KOPT-K1 (cell line): Measurements from ENCODE around the gene WT1.

Experiments used
- H3K27ac ChIP-seq: fragments of 200-600 bp; sonication (generic); 2 replicates; pipeline ENCODE4 v1.5.1; 2016; ENCODE audit warnings: antibody characterized with exemption, mild to moderate bottlenecking, low read depth, low read length; ENCODE audit not compliant: poor library complexity, severe bottlenecking
- H3K36me3 ChIP-seq: fragments of 200-600 bp; sonication (generic); 2 replicates; pipeline ENCODE4 v1.5.1; 2017; ENCODE audit warnings: antibody characterized with exemption, mild to moderate bottlenecking, low read length, moderate library complexity; ENCODE audit not compliant: insufficient read depth
- H3K9me3 ChIP-seq: fragments of 200-600 bp; sonication (generic); 2 replicates; pipeline ENCODE4 v1.5.1; 2017; ENCODE audit warnings: antibody characterized with exemption, low read length, mild to moderate bottlenecking; ENCODE audit not compliant: insufficient read depth, poor library complexity, severe bottlenecking

WT1 gene

DNA sequence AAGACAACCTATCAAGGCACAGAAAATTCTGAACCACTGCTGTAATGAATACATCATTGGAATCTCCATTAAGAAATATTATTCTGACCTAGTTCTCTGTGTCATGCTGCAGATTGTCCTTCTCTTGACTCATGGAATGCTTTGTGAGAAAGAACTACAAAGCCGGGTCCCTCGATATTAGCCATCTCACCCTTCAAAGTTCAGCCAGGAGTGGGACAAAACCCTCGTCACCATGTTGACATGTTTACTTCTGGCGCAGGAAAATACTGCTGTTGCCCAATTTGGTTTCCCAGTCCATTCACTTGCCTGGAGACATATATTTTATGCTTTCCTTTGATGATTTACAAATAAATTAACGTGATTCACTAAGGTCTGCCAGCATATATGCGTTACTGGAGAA, 10.9 kb upstream of the WT1 start:
- Histone ChIP-seq H3K36me3 (no peaks in the 10 kb centered on the region), H3K9me3 (no peaks in the 10 kb centered on the region), H3K27ac (no peak overlapping the region)

DNA sequence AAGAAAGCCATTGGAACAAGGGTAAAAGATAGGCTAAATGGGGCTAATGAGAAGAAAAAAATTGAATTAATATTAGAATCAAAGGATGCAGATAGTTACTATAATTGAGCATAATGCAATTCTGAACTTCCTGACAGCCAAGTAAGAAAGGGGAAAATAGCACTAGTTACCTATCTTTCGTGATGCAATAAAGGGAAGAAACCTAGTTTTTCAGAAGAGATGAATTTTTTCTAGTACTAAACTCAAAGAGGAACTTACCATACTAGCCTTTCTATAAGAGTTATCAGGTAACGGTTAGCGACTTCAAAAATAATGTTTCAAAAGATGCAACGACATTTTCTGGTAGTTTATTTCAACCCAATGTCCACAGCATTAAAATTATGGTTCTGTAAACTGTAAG, 8.8 kb upstream of the WT1 start:
- Histone ChIP-seq H3K9me3 (no peaks in the 10 kb centered on the region), H3K36me3 (no peaks in the 10 kb centered on the region), H3K27ac (no peak overlapping the region)

DNA sequence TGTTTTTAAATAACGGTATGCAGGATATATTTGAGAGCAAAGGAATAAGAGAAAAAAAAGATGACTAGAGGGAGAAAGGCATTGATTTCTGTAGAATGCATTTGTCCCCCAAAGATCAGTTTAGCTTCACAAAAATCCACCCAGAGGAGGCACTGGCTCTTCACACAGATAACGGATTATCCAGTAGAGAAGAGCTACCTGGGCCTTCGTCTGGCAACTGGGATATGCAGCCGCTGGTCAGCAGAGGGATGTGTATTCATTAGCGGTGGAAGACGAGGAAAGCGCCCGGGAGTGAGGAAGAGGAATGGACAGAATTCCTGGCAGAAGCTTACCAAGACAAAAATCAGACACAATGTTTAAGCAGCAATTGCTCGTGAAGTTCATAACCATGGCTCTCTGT, 5.6 kb upstream of the WT1 start:
- H3K27ac ChIP-seq: no peak overlapping the region
- peaks cover 22% of the 10 kb centered on the region for H3K9me3 ChIP-seq
- H3K36me3 ChIP-seq: no peaks in the 10 kb centered on the region

DNA sequence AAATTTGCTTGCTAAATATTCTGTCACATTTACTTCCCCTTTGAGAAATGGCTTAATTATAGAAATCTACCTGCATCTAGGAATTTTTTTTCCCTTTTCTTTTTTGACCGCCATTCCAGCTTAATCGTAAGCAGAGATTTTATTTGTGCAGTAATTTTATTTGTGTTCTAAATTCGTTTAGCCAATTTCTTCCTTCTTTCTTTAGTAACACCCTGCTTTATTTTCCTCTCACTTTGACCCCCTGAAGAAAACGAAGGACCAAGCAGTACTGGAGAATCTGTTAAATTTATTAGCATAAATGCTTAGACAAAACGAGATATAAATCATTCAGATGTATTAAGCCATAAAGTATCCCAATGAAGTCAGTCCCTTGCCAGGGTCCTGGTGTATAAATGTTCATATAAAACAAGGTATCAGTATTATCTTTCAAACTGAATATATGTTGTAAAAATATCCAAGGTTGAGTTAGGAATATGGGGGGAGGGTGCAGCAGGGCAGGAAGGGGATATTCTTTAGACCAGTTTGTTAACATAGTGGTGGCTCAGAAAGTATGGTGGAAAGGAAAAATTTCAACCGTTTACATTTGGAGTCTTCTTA, 5.1 kb upstream of the WT1 start:
- peaks cover 27% of the 10 kb centered on the region for H3K9me3 ChIP-seq

DNA sequence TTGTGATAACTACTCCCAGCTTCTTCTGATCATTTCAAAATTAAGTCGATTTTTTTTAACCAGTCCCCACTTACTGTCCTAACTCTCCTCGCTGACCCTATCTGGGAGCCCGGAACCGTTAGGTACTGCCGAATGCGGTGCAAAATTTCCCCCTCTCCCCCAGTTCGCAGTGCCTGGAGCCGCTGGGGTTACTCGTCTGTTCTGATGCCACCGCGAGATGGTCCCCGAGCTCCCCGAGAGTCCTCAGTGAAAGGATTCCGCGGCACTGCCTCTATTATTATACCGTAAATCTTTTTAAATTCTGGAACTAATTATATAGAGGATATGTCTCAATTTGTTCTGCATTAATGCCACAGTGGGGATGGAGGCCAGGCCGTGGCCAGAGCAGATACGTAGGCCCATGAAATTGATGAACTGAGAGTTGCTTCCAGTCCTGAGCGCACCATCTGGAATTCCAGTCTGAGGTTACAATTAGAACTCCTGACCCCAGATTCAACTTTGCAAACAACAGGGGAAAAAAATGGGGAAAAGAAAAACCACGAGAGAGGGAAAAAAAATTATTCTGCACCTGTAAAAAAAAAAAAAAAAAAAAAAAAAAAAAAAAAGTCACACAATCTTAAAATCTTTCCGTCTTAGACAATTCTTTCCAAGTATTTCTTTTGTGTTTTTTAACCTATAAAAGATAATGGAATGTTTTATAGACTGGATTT, 4.3 kb upstream of the WT1 start:
- peaks cover 29% of the 10 kb centered on the region for H3K9me3 ChIP-seq
- no peaks in the 10 kb centered on the region for H3K36me3 ChIP-seq
- no peak overlapping the region for H3K27ac ChIP-seq

More for the DNA sequence above, 5.1 kb upstream of the WT1 start:
- Histone ChIP-seq H3K27ac (no peak overlapping the region), H3K36me3 (no peaks in the 10 kb centered on the region)

DNA sequence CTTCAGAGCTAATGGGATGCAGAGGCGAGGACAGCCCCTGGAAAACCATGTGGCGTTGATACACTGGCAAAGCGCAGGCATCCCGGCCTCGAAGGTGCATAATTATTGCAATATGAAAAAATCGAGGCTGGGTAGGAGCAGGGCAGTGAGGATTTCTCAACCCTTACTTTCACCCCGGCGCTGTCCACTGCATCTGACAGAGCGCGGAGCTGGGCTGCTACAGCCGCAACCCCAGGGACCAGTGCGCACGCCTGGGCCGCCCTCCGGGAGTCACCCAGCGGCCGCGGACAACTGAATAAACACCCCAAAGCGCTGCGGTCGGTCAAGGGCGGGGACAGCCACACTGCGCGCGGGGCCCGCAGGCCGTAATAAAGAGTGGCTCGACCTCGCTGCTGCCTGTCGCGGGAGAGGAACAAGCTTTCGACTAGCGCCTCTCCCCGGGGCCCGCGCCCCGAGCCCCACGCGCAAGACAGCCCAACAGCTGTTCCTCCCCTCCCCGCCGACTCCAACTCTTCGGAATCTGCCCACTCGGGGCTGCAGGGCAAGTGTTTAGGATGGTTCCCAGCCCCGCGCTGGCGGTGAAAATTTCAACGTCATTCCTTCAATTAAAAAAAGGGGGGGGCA, 3.6 kb upstream of the WT1 start:
- Histone ChIP-seq H3K27ac (no peak overlapping the region), H3K36me3 (no peaks in the 10 kb centered on the region), H3K9me3 (peaks cover 35% of the 10 kb centered on the region)

DNA sequence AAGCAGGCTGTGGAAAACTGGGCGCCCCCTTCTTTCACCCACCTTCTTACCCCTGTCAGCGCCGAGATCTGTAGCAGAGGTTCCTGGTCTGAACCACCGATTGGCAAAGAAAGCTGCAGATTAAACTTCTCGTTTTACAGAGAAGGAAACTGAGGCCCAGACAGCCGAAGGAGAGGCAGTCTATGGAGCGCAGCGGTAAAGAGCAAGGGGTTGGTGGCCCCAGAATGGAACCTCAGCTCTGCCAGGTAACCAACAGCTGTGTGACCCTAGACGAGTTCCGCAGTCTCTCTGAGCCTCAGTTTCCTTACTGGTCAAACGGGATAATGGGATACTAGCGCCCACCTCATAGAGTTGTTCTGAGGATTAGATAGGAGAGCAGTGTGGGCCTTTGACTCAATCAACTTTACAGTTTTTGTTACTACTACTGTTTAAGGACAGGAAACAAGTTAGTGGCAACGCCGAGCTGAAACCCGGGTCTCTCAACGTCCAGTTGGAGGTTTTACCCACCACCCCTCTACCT, 3.1 kb upstream of the WT1 start:
- Histone ChIP-seq H3K9me3 (peaks cover 41% of the 10 kb centered on the region), H3K27ac (no peak overlapping the region)

DNA sequence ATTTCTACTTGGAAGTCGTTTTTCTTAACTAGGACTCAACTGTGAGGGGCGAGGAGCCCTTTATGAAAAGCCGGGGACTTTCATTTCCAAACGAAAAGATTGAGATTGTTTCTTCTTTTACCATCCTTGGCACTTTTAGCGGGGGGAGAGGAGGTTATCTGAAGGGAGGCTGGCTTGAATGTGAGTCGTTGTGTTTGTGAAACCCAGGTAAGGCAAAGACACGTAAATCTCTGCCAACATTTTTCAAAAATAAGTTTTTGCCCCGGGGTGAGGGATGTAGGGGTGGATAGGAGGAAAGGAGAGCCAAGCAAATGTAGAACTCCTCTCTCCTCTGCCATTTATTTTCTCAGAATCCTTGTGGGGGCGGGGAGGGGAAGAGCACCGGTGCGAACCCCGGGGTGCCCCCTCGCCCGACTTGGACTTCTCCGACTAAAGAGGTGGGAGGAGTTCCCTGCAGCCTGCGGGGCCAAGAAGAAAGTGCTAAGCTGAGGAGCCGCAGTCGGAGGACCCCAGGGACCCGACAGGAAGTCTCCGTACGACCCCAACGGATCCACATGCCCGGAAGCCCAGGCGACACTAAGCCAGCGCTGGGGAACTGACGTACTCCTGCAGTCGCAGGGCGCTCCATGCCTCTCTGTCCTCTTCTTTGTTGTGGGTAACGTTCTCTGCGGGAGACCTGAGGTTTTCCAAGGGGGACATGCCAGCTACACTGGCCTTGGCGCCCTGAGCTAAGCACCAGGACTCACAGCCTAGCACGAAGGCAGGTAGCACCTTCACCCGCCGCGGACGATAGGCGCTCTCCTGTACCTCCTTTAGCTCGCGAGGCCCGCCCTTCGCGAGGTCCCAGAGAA, 2.4 kb upstream of the WT1 start:
- Histone ChIP-seq H3K9me3 (peaks cover 48% of the 10 kb centered on the region), H3K36me3 (no peaks in the 10 kb centered on the region), H3K27ac (no peak overlapping the region)

More for the DNA sequence above, 3.1 kb upstream of the WT1 start:
- no peaks in the 10 kb centered on the region for H3K36me3 ChIP-seq

DNA sequence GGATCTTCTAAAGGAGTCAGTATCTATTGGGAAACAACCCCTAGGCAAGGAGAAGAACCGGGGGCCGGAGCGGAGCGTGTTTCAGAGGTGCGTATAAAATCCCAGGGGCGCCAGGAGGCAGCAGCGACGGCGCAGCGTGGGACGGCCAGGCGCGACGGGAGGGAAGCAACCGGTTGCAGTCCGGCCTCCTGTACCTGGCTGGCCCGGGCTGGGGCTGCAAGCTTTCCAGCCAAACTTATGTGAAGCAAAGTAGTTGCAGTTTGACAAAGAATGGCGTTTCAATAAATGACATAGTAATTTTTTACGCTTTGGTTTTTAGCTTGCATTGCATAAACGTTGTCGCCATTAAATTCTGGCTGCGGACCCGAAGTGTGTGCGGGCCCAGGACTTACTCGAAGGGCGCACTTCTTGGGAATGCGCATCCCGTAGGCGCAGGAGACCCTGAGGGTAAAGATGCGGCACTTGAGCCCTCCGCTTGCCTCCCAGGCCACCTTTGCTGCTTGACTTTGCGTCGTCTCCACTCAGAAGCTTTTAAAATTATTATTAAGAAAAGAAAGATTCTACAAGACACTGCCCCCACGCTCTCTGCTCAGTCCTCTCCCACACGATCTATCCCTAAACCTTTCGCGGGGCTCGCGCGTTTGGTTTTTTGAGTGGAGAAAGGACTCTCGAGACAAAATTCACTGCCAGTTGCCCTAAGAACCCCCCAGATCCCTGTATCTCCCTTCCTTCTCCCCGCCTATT, 1.6 kb upstream of the WT1 start:
- Histone ChIP-seq H3K27ac (no peak overlapping the region), H3K36me3 (no peaks in the 10 kb centered on the region), H3K9me3 (peaks cover 56% of the 10 kb centered on the region)

DNA sequence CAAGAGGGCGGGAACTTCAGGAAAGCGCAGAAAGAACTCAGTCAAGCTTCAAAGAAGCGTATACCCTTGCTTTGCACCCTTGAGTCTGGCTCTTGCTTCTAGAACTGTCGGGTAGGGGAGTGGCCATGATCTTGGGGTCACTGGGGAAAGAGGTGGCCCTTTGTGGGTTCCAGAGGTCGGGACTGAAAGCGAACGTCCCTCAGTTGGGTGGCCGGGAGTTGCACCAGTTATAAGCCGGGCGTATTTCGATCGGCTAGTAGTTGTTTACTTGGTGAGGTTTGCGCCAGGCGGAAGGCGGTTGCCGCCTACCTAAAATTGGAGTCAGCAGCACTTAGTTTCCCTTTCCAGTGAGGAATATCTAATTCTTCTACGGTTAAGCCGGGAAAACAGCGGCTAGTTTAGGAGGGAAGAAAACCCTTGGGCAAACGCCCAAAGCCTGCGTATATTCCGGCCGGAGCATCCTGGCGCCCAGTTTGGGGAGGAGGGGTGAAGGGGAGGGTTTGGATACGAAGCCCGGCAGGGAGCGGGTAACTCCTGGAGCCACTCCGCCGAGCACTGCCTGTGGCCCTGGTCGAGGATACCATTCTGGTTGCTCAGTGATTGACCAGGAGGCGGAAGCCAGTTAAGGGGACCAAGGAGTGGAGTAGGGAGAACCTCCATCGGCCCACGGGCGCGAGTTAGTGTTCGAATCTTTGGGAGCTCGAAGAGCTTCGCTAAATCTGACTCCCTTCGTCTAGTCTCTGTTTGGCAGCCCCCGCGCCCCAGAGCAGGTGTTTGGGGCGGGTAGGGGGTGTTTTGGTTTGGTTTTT, 807 bp upstream of the WT1 start:
- Histone ChIP-seq H3K36me3 (no peaks in the 10 kb centered on the region), H3K9me3 (peaks cover 63% of the 10 kb centered on the region), H3K27ac (peak overlapping the region; percentile 37)

DNA sequence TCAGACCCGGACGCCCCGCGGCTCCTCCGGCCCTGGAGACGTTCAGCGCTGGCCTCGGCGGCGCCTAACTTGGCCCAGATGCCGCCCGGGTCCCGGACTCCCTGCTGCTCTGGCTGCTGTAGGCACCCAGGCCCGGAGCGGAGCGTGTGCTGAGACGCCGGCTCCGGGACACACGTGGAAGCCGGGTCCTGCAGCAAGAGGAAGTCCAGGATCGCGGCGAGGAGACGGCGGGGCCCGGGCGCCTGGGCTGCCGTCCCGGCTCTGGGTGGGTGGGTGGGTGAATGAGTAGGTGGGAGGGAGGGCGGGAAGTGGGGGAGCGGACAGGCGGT, 223 bp downstream of the WT1 start:
- H3K36me3 ChIP-seq: no peaks in the 10 kb centered on the region
- H3K27ac ChIP-seq: peak overlapping the region; percentile 68
- peaks cover 72% of the 10 kb centered on the region for H3K9me3 ChIP-seq

DNA sequence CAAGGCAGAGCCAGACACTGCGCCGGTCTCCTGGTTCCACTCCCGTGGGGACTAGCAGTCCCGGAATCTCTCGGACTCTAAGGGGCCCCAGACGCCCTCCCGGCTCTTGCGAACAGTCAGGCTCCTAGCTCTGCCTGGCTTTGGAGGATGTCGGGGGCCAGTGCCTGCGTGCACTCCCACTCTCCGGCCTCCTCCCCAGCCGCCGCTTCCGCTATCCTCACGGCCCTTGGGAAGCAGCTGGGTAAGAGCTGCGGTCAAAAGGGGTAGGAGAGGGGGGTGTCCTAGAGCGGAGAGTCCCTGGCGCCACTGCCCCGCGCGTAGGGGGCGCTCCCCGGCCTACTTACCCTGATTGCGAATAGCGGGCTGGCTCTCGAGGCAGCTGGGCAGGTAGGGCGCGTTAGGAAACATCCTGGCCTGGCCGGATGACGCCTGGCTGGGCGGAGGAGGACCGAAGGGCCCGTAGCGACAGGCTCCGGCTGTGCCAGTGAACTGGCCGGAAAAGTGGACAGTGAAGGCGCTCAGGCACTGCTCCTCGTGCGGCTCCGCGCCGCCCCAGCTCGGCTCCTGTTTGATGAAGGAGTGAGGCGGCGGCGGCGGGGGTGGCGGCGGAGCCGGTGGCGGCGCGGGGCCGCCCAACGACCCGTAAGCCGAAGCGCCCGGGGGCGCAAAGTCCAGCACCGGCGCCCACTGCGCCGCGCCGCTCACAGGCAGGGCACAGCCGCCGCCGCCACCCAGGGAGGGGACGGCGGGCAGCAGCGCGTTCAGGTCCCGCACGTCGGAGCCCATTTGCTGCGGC, 785 bp downstream of the WT1 start:
- Histone ChIP-seq H3K9me3 (peaks cover 74% of the 10 kb centered on the region), H3K36me3 (no peaks in the 10 kb centered on the region), H3K27ac (peak overlapping the region; percentile 68)

DNA sequence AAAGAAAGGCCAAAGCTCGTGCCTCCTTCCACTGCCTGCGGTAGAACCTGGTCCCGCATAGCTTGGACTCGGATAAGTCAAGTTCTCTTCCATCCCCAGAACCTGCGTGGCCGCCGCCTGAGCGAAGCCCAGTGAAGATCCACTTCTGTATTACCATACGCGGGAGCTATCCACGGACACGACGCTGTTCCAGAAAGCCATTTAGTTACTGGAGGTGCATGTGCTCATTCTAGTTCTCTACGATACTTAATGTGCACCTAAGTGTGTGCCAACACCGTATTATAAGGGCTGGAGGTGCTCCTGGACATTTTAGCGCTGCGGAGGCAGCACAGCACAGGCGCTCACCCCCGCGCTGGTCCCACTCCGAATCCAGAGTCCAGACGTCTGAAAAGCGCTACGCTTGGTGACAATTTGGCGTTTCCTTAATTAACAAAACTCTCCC, 1.4 kb downstream of the WT1 start:
- Histone ChIP-seq H3K27ac (peak overlapping the region; percentile 68), H3K9me3 (peaks cover 80% of the 10 kb centered on the region), H3K36me3 (no peaks in the 10 kb centered on the region)
